HepG2 (cell line): Measurements from ENCODE around the gene UQCR11.

Experiments
- NCOA2 ChIP-seq: sonication (generic); formaldehyde crosslinking; IDR thresholded peaks from 2 replicates; pipeline ENCODE4 v1.8.0; 2022; ENCODE audit warnings: inconsistent platforms
- NFIB ChIP-seq: sonication (generic); formaldehyde crosslinking; IDR thresholded peaks from 2 replicates; pipeline ENCODE4 v1.9.0; 2021; ENCODE audit warnings: missing genetic modification reagents, mild to moderate bottlenecking, borderline replicate concordance
- POLR2A ChIP-seq, 2 experiments: IDR thresholded peaks; 2 replicates each; pipeline ENCODE4 v1.6.1; 2011; ENCODE audit warnings: low read depth in 2 of 2, low read length in 2 of 2, mild to moderate bottlenecking in 1 of 2, moderate library complexity in 1 of 2; ENCODE audit not compliant: insufficient read depth in 1 of 2
- SIX1 ChIP-seq: sonication (generic); formaldehyde crosslinking; IDR thresholded peaks from 2 replicates; pipeline ENCODE4 v1.4.0; 2020; ENCODE audit warnings: missing genetic modification reagents, borderline replicate concordance
- ZFP62 ChIP-seq: sonication (generic); formaldehyde crosslinking; IDR thresholded peaks from 2 replicates; pipeline ENCODE4 v1.4.0; 2020; ENCODE audit warnings: missing genetic modification reagents
- ZNF687 ChIP-seq: sonication (generic); formaldehyde crosslinking; IDR thresholded peaks from 2 replicates; pipeline ENCODE4 v1.5.1; 2020; ENCODE audit warnings: mild to moderate bottlenecking, missing genetic modification reagents, moderate library complexity
- ZNF704 ChIP-seq: sonication (generic); formaldehyde crosslinking; IDR thresholded peaks from 2 replicates; pipeline ENCODE4 v1.8.1; 2023; ENCODE audit warnings: mild to moderate bottlenecking, inconsistent platforms, moderate library complexity, missing genetic modification reagents, borderline replicate concordance
- TF ChIP-seq, protein P1 (sequence below): sonication (generic); formaldehyde crosslinking; IDR thresholded peaks from 2 replicates; pipeline ENCODE4 v1.5.0; 2020; ENCODE audit warnings: mild to moderate bottlenecking, missing genetic modification reagents, moderate library complexity
- TF ChIP-seq, protein P2 (sequence below): sonication (generic); formaldehyde crosslinking; IDR thresholded peaks from 2 replicates; pipeline ENCODE4 v1.5.0; 2020; ENCODE audit warnings: mild to moderate bottlenecking, missing genetic modification reagents

- TF ChIP-seq ZFP62 (CRISPR knock-in tag) (no peak), NFIB (no peak), POLR2A (IDR thresholded peaks at IDR 0.05; ENCODE audit: insufficient read depth in 1 of 2, low read depth in 2 of 2, low read length in 2 of 2) (no peak), ZNF687 (CRISPR knock-in tag) (no peak), ZNF704 (CRISPR knock-in tag) (no peak), NCOA2 (CRISPR knock-in tag) (no peak), SIX1 (CRISPR knock-in tag) (no peak)
- TF ChIP-seq, protein P1, sequence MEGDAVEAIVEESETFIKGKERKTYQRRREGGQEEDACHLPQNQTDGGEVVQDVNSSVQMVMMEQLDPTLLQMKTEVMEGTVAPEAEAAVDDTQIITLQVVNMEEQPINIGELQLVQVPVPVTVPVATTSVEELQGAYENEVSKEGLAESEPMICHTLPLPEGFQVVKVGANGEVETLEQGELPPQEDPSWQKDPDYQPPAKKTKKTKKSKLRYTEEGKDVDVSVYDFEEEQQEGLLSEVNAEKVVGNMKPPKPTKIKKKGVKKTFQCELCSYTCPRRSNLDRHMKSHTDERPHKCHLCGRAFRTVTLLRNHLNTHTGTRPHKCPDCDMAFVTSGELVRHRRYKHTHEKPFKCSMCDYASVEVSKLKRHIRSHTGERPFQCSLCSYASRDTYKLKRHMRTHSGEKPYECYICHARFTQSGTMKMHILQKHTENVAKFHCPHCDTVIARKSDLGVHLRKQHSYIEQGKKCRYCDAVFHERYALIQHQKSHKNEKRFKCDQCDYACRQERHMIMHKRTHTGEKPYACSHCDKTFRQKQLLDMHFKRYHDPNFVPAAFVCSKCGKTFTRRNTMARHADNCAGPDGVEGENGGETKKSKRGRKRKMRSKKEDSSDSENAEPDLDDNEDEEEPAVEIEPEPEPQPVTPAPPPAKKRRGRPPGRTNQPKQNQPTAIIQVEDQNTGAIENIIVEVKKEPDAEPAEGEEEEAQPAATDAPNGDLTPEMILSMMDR (CRISPR knock-in tag): no peak
- TF ChIP-seq, protein P2, sequence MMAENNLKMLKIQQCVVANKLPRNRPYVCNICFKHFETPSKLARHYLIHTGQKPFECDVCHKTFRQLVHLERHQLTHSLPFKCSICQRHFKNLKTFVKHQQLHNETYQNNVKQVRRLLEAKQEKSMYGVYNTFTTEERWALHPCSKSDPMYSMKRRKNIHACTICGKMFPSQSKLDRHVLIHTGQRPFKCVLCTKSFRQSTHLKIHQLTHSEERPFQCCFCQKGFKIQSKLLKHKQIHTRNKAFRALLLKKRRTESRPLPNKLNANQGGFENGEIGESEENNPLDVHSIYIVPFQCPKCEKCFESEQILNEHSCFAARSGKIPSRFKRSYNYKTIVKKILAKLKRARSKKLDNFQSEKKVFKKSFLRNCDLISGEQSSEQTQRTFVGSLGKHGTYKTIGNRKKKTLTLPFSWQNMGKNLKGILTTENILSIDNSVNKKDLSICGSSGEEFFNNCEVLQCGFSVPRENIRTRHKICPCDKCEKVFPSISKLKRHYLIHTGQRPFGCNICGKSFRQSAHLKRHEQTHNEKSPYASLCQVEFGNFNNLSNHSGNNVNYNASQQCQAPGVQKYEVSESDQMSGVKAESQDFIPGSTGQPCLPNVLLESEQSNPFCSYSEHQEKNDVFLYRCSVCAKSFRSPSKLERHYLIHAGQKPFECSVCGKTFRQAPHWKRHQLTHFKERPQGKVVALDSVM (CRISPR knock-in tag): no peak
These were observed 24.9 kb downstream of the UQCR11 start for GRCh38 chr19:1580382-1580781.
